ENCODE measurements around the gene PSME2. TPM values are rescaled to one million over a fixed set of nuclear protein-coding genes. Genes with fewer than 3 reads are reported as not detected.
"Not testable (repeated sequence)": the region's sequence is repeated elsewhere in the genome, so short reads cannot be mapped to it uniquely, and the experiment has no call there.

The PSME2 gene
- total RNA-seq, 1 donor from 2014 or later: 725 TPM

DNA sequence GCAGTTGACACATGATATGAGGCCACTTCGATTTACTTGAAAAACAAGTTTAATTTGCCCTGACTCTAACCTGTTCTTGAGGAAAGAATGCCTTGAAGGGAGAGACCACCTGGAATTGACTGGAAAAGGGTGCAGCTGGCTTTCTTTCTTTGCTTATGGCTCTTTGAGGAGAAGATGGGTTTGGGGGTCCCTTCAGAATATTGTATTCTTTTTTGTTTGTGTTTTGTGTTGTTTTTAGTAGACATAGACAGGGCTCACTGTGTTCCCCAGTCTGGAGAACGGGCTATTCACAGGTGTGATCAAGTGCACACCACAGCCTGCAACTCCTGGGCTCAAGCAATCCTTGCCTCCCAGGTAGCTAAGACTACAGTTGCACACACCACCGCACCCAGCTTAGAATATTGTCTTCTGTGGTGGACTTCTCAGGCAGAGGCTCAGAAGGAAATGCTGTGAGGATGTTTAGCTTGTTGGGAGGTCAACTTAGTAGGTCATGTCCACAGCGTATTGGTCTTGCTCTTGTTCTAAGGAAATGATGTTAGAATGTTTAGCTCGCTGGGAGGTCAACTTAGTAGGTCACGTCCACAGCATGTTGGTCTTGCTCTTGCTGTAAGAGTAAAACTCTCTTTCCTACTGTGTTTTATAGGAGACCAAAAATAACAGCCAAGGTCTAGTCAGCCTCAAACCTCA is 30.1 kb downstream of the PSME2 start:
- intact Hi-C loops (cut with micrococcal nuclease): loop anchor here (10.0 kb wide), 2 partner anchors 319 to 559 kb away; no protein-coding TSS in a partner anchor

DNA sequence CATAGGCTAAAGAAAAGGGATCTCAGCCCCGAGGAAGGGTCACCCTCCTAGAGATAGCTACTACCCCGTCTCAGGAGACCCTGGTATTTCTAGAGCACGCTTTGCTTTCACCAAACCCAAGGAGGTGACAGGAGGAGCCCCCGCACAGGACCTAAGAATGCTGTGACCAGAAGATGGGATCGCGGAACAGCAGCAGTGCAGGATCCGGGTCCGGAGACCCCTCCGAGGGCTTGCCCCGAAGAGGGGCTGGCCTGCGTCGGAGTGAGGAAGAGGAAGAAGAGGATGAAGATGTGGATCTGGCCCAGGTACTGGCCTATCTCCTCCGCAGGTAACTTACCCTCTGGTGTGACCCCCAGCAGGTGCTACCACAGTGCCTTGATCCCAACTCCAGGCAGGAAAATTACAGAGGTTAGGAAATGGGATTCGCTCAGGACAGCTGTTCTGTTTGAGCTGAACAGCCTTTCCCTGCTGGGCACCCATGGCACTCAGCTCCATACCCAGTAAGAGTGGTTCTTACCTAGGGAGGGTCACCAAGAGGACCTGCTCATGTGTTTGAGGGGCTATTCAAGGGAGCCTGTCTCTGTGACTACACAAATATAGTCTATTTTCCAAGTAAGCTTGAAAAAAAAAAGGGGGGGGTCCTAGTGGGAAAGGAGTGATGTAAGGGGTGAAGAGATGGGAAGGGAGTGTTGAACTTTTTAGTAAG is 30.8 kb downstream of the PSME2 start:
- intact Hi-C loops (cut with micrococcal nuclease): loop anchor here (2.0 to 10.0 kb wide), 4 partner anchors 35 to 559 kb away; partner anchors contain the start of gene IPO4

DNA sequence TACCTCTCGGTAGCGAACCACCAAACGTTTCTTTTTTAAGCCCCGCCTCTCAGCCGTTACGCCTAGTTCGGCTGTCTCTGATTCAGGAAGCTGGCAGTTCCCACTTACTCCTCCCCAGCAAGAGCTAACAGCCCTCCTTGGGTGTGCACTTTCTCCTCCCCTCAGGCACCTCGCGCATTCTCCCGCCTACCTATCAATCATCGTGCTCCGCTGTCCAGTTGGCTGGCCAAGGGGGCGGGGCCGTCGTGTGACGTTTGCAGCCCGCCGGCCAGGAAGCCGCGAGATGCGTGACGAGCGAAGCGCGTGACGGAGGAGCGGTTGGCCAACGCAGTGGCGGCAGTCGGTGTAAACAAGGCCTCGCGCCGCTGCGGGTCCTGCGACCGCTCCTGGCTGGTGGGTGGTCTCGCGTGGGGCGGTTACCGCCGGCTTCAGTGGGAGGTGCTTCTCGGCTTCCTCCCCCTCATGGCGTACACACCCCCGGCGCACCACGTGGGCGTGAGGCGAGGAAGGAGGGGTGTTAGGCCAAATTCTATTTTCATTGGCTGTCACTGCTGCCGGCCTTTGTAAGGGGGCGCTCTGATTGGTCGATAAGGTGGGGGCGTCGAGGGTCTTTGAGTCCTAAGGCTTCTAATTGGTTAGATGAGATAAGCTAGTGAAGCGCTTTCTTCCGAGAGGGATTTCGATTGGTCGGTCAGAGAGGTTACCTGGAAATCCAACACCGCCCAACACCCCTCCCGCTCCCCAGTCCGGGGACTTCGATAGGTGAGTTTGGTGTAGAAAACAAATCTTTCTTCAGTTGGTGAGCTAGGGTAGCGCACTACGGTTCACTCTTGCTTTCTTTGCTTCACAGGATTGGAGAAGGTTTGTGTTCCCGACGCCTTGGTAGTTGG is 31.6 kb downstream of the PSME2 start, which contains the start of the genes DCAF11 and NRL:
DCAF11 (plus strand) TSS at position 246 of the 890 bp plus-strand sequence. CDS start 818 bp downstream, outside the sequence.
NRL (minus strand) TSS at position 418 of the 890 bp plus-strand sequence. CDS start 32,101 bp downstream, outside the sequence.
- intact Hi-C loops (cut with micrococcal nuclease): loop anchor here (1.0 to 10.0 kb wide), 14 partner anchors 20 to 1185 kb away; partner anchors contain the start of genes AP1G2, CARMIL3, CHMP4A and EMC9

DNA sequence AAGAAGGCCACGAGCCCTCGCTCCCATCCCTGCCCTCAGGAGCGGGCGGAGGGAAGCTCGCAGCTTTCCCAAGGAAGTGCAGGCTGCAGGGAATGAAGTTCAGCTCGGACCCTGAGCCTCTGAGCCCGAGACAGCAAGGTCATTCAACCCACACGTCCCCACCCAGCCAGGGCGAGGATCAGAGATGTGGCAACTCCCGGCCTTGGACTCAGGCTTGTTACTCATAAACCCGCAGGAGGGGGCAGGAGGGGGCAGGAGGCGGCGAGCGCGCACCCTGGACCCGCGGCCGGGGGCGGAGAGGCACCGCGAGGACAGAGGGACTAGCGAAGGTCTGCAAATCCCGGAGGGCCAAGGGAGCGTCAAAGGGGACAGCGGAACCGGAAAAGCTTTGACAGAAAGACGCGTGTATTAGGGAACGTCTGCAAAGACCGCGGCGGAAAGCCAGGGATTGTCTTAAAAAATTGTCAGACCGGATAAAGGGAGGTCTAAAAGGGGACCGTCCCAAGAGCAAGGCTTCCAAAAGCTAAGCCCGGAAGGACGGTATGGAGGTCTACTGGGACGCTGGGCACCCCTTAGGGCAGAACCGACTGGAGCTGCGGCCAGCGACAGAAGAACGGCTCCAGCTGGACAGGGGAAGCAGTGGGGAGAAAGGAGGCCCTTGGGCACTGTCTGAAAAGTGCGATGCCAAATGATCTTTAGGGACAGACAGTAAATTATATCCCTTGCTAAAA is 32.4 kb downstream of the PSME2 start:
- intact Hi-C loops (cut with micrococcal nuclease): loop anchor here (1.0 to 10.0 kb wide), 14 partner anchors 20 to 1185 kb away; partner anchors contain the start of genes AP1G2, CARMIL3, CHMP4A and EMC9

DNA sequence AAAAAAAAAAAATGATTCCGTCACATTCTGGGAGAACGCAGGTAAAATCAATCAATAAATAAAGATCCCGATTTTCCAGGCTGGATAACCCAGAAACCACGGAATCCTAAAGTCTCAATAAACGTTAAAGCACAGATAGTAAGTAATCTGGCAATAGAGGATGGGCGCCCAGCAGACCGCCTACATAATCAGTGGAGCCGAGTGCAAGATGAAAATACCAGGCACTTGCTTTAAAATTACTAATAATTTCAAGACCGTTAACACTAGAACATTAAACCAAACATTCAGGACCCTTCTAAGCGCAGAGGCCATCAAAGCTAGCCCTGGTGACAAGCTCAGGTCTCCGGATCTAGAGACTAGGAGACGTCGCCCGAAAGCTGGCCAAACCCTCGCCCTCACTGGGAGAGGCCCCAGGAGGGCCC is 33.0 kb downstream of the PSME2 start:
- intact Hi-C loops (cut with micrococcal nuclease): loop anchor here (10.0 kb wide), 2 partner anchors 321 to 561 kb away; no protein-coding TSS in a partner anchor

DNA sequence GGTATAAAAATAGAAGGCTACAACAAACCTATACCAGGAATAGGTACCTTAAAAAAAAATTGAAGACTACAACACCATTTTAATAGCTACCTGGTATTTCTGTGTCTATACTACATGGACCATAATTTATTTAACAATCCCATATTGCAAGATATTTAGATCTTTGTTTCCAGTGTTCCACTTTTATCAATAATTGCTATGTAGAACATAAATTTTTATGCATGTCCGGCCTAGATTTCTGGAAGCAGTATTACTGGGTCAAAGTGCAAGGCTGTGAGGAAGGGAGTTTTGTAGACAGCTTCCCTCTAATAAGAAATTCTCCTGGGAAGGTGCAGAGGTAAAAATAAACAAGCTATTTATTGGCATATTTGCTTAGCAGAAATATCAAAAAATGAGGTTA is 35.9 kb downstream of the PSME2 start:
- intact Hi-C loops (cut with micrococcal nuclease): loop anchor here (10.0 kb wide), 2 partner anchors 324 to 564 kb away; no protein-coding TSS in a partner anchor

DNA sequence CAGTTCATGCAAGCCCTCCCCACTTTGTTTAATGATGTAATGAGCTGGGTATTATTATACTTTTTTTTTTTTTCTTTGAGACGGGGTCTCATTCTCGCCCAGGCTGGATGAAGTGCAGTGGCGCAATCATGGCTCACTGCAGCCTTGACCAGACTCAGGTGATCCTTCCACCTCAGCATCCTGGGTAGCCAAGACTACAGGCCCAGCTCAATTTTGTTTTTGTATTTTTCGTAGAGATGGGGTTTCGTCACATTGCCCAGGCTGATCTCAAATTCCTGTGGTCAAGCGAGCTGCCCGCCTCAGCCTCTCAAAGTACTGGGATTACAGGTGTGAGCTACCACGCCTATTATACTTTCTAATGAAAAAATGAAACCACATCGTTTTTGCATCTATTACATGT is 36.4 kb downstream of the PSME2 start:
- intact Hi-C loops (cut with micrococcal nuclease): loop anchor here (10.0 kb wide), 2 partner anchors 325 to 565 kb away; no protein-coding TSS in a partner anchor

DNA sequence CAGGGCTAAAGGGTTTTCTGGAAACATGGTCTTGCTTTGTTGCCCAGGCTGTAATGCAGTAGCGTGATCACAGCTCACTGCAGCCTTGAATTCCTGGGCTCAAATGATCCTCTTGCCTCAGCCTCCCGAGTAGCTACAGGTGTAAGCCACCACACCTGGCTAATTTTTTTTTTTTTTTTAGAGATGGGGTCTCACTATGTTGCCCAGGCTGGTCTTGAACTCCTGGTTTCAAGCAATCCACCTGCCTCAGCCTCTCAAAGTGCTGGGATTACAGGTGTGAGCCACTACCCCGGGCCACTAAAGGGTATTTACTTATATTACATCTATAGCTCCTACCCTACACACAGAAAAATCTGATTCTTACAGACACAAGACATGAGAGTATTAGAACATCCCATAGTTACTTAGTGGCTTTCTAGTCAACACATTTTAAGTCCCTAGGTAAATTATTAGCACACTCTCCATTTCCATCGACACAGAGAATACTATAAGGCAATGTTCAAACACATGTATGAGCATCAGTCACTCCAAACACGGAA is 38.0 kb downstream of the PSME2 start:
- intact Hi-C loops (cut with micrococcal nuclease): loop anchor here (1.0 to 2.0 kb wide), 3 partner anchors 14 to 72 kb away; partner anchors contain the start of gene PCK2

DNA sequence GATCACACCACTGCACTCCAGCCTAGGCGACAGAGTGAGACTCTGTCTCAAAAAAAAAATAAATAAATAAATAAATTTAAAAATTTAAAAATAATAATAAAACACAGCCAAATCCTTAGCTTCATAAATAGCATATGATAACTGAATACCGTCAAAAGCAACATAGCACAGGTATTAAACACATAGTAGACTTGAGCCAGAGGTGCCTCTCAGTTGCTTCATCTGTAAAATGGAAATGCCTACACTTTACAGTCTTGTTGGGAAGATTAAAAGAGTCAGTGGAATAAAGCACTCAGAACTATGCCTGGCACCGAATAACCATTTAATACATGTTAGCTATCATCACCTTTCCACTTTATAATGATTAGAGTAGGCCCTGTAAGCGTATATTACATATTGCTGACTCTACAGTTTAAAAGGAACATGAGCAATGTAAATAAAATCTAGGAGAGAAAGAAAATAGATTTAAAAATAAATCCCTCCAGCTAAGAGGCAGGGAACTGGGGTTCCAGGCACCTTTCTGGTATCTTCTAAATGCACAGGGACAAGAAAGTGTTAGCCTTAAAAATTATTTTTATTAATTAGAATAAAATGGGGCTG is 39.6 kb downstream of the PSME2 start:
- intact Hi-C loops (cut with micrococcal nuclease): no loop called here

DNA sequence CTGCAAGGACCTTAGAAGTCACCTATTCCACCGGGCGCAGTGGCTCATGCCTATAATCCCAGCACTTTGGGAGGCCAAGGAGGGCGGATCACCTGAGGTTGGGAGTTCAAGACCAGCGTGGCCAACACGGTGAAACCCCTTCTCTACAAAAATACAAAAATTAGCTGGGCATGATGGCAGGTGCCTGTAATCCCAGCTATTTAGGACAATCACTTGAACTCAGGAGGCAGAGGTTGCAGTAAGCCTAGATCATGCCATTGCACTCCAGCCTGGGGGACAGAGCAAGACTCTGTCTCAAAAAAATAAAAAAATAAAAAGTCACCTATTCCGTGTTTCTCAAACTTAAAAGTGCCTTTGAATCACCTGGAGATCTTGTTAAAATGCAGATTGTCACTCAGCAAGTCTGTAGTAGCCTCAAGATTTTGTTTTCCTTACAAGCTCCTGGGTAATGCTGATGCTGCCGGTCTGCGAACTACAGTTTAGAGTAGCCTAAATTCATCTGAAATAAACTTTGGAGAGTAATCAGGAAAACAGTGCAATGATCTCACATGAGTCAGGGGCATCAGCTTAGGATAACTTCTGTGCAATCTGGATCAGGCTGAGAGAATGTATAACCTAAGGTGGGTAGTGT is 40.7 kb downstream of the PSME2 start:
- intact Hi-C loops (cut with micrococcal nuclease): not testable (repeated sequence)

DNA sequence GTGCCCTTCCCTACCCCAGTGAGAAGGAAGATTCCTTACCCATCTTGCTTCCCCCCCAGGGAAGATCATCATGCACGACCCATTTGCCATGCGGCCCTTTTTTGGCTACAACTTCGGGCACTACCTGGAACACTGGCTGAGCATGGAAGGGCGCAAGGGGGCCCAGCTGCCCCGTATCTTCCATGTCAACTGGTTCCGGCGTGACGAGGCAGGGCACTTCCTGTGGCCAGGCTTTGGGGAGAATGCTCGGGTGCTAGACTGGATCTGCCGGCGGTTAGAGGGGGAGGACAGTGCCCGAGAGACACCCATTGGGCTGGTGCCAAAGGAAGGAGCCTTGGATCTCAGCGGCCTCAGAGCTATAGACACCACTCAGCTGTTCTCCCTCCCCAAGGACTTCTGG is 43.0 kb downstream of the PSME2 start:
- intact Hi-C loops (cut with micrococcal nuclease): no loop called here

DNA sequence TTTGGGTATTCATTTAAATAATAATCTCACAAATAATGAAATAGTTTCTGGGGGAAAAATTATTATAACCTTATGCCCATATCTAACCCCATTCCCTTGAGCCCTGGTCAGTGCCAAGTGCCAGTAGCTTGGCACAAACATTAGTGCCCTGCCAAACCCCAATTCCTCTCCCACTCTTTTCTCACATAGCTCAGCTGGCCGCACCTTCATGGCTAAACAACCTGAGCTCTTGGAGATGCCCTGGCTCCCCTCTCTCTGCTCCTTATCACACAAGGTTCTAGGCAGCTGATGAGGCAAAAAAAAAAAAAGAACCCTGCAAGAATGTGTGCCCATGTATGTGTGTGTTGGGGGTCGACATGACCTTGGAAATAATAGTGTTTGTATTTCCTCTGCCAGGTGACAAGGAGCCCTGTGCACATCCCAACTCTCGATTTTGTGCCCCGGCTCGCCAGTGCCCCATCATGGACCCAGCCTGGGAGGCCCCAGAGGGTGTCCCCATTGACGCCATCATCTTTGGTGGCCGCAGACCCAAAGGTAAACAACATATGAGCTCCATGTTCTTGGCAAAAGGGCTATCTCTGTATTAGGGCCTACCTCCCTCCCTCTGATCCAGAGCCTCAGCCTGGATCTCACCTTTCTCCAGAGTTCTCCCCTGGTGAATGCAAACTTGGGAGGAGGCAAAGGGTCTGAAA is 43.9 kb downstream of the PSME2 start:
- intact Hi-C loops (cut with micrococcal nuclease): no loop called here

DNA sequence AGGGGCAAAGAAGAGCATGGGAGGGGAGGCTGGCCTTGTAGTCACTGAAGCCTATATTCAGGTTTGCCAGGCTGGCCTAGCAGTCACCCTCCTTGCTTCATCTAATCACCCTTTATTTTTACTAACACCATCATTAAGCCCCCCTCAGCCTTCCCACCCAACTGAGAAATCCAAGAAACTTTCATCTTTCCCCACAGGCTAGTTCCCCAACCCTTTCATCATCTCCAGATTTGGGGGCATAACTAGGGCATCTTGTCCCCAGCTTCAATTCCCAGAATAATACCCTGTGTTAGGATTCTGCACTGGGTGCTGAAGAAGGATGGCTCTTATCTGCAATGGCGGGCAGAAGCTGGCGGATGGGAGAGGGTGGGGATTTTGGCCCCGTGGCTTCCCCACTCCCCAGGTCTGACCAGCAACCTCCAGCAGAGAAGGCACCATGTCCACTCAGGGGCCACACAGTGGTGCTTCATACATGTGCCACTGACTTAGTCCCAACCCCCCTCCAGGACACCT is 45.4 kb downstream of the PSME2 start:
- intact Hi-C loops (cut with micrococcal nuclease): no loop called here

DNA sequence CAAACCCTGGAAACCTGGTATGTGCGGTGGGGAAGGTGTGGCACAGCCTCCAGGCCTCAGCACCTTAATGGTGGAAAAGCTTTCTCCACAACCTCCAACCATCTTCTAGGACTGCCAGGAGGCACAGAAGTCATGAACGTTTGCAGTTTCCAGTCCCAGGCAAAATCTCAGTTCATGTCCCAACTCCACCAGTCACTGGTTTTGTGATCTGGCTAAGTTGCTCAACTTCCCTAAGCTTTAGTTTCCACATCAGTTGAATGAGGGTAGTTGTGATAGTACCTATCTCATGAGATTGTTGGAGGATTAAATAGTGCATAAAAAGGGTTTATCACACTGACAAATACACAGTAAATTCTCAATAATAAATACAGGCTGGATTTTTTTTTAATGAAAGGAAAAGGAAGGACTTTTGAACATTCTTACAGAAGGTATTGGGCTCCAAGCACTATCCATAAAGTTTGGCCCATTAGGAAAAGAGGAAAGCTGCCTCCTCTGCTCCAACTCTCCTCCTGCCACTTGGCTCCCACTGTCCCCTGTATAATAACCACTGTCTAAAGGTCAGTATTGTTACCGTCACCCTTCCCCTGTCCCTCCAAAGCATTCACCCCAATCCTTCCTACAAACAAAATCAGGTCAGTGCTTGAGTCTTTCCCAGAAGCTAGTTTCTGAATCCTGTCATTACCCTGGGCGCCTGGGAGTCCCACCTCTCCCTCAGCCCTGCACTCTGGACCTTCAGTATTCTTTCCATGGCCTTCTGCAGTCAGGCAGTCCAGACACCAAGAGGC is 46.0 kb downstream of the PSME2 start:
- intact Hi-C loops (cut with micrococcal nuclease): no loop called here

DNA sequence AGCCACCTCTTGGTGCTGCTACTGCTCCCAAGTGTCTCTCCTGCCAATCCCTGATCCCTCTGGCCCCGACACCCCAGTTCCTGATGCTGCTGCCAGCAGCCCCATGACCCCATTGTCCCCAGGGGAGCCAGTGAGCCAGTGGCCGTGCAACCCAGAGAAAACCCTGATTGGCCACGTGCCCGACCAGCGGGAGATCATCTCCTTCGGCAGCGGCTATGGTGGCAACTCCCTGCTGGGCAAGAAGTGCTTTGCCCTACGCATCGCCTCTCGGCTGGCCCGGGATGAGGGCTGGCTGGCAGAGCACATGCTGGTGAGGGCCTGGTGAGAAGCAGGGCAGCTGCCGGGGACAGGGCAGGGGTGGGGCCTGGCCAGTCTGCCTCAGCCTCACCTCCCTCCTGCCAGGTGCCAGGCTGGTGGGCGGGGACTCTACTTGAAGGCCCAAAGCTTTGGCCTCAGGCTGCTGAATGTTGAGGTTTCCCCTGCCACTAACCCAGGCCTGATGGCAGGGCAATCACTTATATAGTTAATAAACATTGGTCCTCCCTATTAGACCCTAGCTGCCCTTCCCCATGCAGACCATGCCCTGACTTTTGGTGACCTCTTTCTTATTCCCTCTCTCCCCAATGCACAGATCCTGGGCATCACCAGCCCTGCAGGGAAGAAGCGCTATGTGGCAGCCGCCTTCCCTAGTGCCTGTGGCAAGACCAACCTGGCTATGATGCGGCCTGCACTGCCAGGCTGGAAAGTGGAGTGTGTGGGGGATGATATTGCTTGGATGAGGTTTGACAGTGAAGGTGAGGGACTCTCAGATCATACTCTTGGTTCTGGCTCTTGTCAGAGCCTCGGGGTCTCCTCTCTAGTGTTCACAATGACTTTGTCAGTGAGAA is 47.2 kb downstream of the PSME2 start:
- intact Hi-C loops (cut with micrococcal nuclease): loop anchor here (10.0 kb wide), 1 partner anchor 544 kb away; the partner anchor contains the start of genes THTPA and ZFHX2

Measured in T-helper 2 cell treated with Interferon-gamma antibody and Interleukin-4, amounts not matched to agents 100 ng/mL and 5 ng/mL, for 36 hours (primary cell).